ENCODE measurements around the gene C1QTNF1.

The C1QTNF1 gene

GRCh38 chr17:79038545-79039135, 14.7 kb downstream of the C1QTNF1 start:
- in situ Hi-C loops (cut with HindIII; ENCODE audit: low sequenced_read_pairs): no loop called here

- in situ Hi-C loops (cut with HindIII; ENCODE audit: low sequenced_read_pairs): no loop called here
These were observed 15.2 kb downstream of the C1QTNF1 start for GRCh38 chr17:79039171-79039570.

DNA sequence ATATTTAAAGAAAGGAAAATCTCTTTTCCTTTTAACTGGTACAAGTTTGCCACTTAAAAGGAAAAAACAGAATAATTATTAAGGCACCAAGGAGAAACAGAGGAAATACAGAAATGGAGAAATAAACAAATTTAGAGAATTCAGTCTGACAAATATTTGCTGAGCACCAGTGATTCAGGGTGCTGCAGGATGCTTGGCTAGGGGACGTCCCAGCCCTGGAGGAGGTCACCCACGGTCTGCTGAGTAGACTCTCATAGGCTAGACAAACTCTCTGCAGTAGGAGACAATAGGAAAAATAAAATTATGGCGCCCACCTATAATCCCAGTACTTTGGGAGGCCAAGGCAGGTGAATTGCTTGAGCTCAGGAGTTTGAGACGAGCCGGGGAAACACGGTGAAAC, 15.9 kb downstream of the C1QTNF1 start:
- in situ Hi-C loops (cut with HindIII; ENCODE audit: low sequenced_read_pairs): no loop called here

GRCh38 chr17:79041041-79041570, 17.1 kb downstream of the C1QTNF1 start:
- in situ Hi-C loops (cut with HindIII; ENCODE audit: low sequenced_read_pairs): no loop called here

GRCh38 chr17:79041723-79042420, 17.9 kb downstream of the C1QTNF1 start:
- in situ Hi-C loops (cut with HindIII; ENCODE audit: low sequenced_read_pairs): no loop called here

GRCh38 chr17:79042421-79043190, 18.6 kb downstream of the C1QTNF1 start:
- in situ Hi-C loops (cut with HindIII; ENCODE audit: low sequenced_read_pairs): no loop called here

DNA sequence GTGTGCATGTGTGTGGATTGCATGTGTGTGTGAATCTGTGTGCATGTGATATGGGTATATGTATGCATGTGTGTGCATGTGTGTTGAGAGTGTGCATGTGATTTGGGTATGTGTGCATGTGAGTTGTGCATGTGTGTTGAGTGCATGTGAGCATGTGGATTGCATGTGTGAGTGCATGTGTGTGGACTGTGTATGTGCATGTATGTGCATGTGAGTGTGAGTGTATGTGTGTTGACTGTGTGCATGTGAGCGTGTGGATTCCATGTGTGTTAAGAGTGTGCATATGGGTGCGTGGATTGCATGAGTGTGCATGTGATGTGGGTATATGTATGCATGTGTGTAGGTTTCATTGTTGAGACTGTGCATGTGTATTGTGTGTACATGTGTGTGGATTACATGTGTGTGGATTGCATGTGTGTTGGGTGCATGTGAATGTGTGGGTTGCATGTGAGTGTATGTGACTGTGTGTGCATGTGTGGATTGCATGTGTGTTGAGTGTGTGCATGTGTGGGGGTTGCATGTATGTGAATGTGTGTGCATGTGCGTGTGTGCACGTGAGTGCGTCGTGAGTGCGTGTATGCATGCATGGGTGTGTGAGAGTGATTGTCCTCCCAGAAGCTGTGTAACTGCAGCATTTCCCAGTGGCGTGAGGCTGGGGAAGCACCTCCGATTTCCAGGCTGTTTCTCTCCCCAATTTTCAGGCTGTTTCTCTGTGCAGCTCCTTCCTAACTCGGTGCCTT, 19.4 kb downstream of the C1QTNF1 start:
- in situ Hi-C loops (cut with HindIII; ENCODE audit: low sequenced_read_pairs): no loop called here

DNA sequence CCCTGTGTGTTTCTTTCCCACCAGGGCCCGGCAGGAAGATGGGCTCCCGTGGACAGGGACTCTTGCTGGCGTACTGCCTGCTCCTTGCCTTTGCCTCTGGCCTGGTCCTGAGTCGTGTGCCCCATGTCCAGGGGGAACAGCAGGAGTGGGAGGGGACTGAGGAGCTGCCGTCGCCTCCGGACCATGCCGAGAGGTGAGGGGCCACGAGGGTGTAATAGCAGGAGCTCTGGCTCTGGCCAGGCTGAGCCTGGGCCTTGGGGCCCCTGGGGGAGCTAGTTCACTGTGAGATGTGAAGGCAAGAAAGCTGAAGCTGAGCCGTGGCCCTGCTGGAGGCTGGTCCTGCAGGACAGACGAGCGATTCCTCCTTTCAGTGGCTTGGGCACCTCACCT, 20.0 kb downstream of the C1QTNF1 start:
- in situ Hi-C loops (cut with HindIII; ENCODE audit: low sequenced_read_pairs): no loop called here

- in situ Hi-C loops (cut with HindIII; ENCODE audit: low sequenced_read_pairs): no loop called here
These were observed 20.5 kb downstream of the C1QTNF1 start for GRCh38 chr17:79044462-79044861.

GRCh38 chr17:79045001-79045729, 21.2 kb downstream of the C1QTNF1 start:
- in situ Hi-C loops (cut with HindIII; ENCODE audit: low sequenced_read_pairs): no loop called here

- in situ Hi-C loops (cut with HindIII; ENCODE audit: low sequenced_read_pairs): no loop called here
These were observed 21.9 kb downstream of the C1QTNF1 start for GRCh38 chr17:79045842-79046196.

DNA sequence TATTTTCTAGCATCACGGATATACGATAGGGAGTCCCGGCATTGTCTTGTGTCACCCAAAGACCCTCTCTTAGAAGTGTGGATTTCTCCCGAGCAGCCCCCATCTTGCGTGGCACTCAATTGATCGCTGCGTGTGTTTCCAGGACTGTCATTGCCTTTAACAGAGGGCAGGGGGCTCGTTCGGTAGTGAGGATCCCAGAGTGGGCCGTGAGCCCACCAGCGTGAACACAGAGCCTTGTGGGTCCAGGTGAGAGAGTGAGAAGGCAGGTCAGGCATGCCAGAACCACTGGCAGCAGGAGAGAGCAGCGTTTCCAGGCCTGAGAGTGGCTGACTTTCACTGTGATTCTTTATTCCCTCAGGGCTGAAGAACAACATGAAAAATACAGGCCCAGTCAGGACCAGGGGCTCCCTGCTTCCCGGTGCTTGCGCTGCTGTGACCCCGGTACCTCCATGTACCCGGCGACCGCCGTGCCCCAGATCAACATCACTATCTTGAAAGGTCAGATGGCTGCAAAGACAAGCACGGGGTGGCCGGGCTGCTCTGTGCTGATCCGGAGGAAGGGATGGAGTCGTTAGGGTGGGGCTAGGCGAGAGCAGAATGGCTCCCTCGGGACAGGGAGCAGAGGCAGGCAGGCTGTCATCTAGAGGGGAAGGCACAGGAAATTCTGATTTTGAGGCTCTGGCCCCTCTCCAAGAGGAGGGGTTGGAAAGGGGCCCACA, 22.4 kb downstream of the C1QTNF1 start:
- in situ Hi-C loops (cut with HindIII; ENCODE audit: low sequenced_read_pairs): no loop called here

DNA sequence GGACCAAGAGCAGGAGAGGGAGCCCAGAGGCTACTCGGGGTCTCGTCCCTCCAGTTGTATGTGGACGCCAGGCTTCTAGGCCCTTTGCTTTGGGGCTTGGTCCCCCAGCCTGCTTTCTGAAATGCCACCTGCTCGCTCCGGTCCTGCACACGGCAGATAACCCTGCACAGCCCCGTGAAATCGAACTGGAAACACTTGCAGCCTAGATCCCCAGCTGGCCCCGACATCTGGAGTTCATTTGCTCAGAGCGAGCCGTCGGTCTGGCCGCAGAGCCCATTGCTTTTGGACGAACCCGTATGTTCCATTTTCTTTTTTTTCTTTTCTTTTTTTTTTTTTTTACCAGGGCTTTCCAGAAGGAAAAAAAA, 22.9 kb downstream of the C1QTNF1 start:
- in situ Hi-C loops (cut with HindIII; ENCODE audit: low sequenced_read_pairs): no loop called here

DNA sequence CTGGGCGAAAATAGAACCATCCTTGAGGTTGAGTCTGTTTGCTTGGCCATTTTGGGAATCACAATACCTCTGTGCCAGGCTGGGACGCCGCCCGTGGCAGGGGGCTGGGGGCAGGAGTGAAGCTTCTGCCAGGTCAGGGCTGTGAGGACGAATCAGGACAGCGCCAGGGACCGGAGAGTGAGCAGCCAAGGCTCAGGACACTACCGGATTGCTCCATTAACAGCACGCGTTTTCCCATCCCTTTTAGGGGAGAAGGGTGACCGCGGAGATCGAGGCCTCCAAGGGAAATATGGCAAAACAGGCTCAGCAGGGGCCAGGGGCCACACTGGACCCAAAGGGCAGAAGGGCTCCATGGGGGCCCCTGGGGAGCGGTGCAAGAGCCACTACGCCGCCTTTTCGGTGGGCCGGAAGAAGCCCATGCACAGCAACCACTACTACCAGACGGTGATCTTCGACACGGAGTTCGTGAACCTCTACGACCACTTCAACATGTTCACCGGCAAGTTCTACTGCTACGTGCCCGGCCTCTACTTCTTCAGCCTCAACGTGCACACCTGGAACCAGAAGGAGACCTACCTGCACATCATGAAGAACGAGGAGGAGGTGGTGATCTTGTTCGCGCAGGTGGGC, 23.4 kb downstream of the C1QTNF1 start:
- in situ Hi-C loops (cut with HindIII; ENCODE audit: low sequenced_read_pairs): no loop called here

GRCh38 chr17:79047923-79048825, 24.2 kb downstream of the C1QTNF1 start:
- in situ Hi-C loops (cut with HindIII; ENCODE audit: low sequenced_read_pairs): no loop called here

- in situ Hi-C loops (cut with HindIII; ENCODE audit: low sequenced_read_pairs): no loop called here
These were observed 25.1 kb downstream of the C1QTNF1 start for GRCh38 chr17:79048826-79049755.

- in situ Hi-C loops (cut with HindIII; ENCODE audit: low sequenced_read_pairs): no loop called here
These were observed 25.9 kb downstream of the C1QTNF1 start for GRCh38 chr17:79049821-79050220.

All from endothelial cell of hepatic sinusoid (primary cell).